Natural killer cell (primary cell): Measurements from ENCODE around the gene SHISA6. TPM values are rescaled to one million over a fixed set of nuclear protein-coding genes. Genes with fewer than 3 reads are reported as not detected.

Source experiments
- ATAC-seq, 3 donors: fragments of 150-1000 bp in 2 of 3; fragments of 200-7000 bp in 1 of 3; cut with Tn5 transposase; 1 replicate in 1 of 3; 2 replicates in 2 of 3; pipeline ENCODE4 v1.10.0; 2021; ENCODE audit warnings: mild to moderate bottlenecking in 2 of 3, moderate library complexity in 2 of 3
- DNase-seq, 2 donors: peaks; one replicate each; pipeline versions ENCODE4 v3.0.0 to v3.0.0-alpha.2; 2013 to 2021; ENCODE audit warnings: mixed read lengths in 1 of 2
- H3K27ac ChIP-seq: one replicate; pipeline ENCODE4 v1.5.1; 2013; ENCODE audit warnings: mild to moderate bottlenecking, low read length
- H3K27me3 ChIP-seq: one replicate; pipeline ENCODE4 v1.6.1; 2013; ENCODE audit warnings: low read length; ENCODE audit not compliant: control insufficient read depth, insufficient read depth
- H3K36me3 ChIP-seq: one replicate; pipeline ENCODE4 v1.6.1; 2013; ENCODE audit warnings: low read length; ENCODE audit not compliant: control insufficient read depth, insufficient read depth
- H3K4me1 ChIP-seq: one replicate; pipeline ENCODE4 v1.6.1; 2013; ENCODE audit warnings: low read length; ENCODE audit not compliant: control insufficient read depth, insufficient read depth
- H3K4me3 ChIP-seq: one replicate; pipeline ENCODE4 v1.5.1; 2013; ENCODE audit warnings: low read length
- H3K9me3 ChIP-seq: one replicate; pipeline ENCODE4 v1.6.1; 2013; ENCODE audit warnings: low read length; ENCODE audit not compliant: control insufficient read depth, insufficient read depth
- H3K27ac Mint-ChIP-seq, 2 donors: one replicate each; pipeline ENCODE4 v1.8.0; 2022; ENCODE audit warnings: mild to moderate bottlenecking in 2 of 2, mixed read lengths in 2 of 2, moderate library complexity in 1 of 2
- H3K27me3 Mint-ChIP-seq, 2 donors: one replicate each; pipeline ENCODE4 v1.8.0; 2022; ENCODE audit warnings: low read depth in 2 of 2, mixed read lengths in 2 of 2
- H3K36me3 Mint-ChIP-seq: one replicate; pipeline ENCODE4 v1.8.0; 2022; ENCODE audit warnings: mixed read lengths
- H3K4me1 Mint-ChIP-seq, 2 donors: one replicate each; pipeline ENCODE4 v1.8.0; 2022; ENCODE audit warnings: mixed read lengths in 2 of 2
- H3K4me3 Mint-ChIP-seq: one replicate; pipeline ENCODE4 v1.8.0; 2022; ENCODE audit warnings: mild to moderate bottlenecking, moderate library complexity, mixed read lengths
- H3K9me3 Mint-ChIP-seq, 2 donors: one replicate each; pipeline ENCODE4 v1.8.0; 2022; ENCODE audit warnings: mixed read lengths in 2 of 2
- CTCF ChIP-seq: fragments of 200-600 bp; IDR thresholded peaks from one replicate; pipeline ENCODE4 v1.8.0; 2022; ENCODE audit warnings: antibody characterized with exemption
- WGBS: methylation state at CpG from one replicate; pipeline ENCODE4 v1.1.7; 2013; ENCODE audit warnings: missing lambda C conversion rate; ENCODE audit not compliant: insufficient coverage; 5-methylcytosine and 5-hydroxymethylcytosine counted together
- intact Hi-C: fragments of 100-400 bp; cut with micrococcal nuclease; formaldehyde crosslinking; loops from one replicate; pipeline ENCODE4 v1.14.2; 2022
- total RNA-seq, 4 donors: library from RNA; stranded (reverse); fragments of 120-200 nt in 1 of 4; gene quantifications; one replicate each; pipeline versions ENCODE4 v1.2.3 to v1.2.4, GENCODE V29; 2013 to 2022

The SHISA6 gene
- total RNA-seq, 3 donors from 2014 or later (not counting 1 experiment from before 2014, with no cell fraction given): not detected

GRCh38 chr17:11267999-11268575, 27.1 kb downstream of the SHISA6 start:
- no peak overlapping the region for H3K27ac ChIP-seq
- H3K9me3 ChIP-seq: peaks cover 17% of the 10 kb centered on the region
- 56% methylated on average over 1 of the region's 1 CpG for WGBS
- H3K27me3 ChIP-seq: no peaks in the 10 kb centered on the region
- Mint-ChIP-seq H3K4me1 (no peaks in the 10 kb centered on the region), H3K36me3 (no peaks in the 10 kb centered on the region), H3K27me3 (peaks cover 0 to 4% of the 10 kb centered on the region in 2 donors), H3K4me3 (no peak overlapping the region), H3K27ac (no peak overlapping the region), H3K9me3 (peaks cover 7 to 9% of the 10 kb centered on the region in 2 donors)
- H3K4me1 ChIP-seq: no peaks in the 10 kb centered on the region
- intact Hi-C loops: no loop called here
- DNase-seq: no peak
- no peaks in the 10 kb centered on the region for H3K36me3 ChIP-seq
- TF ChIP-seq CTCF: no peak
- ATAC-seq: no peak
- H3K4me3 ChIP-seq: no peak overlapping the region

DNA sequence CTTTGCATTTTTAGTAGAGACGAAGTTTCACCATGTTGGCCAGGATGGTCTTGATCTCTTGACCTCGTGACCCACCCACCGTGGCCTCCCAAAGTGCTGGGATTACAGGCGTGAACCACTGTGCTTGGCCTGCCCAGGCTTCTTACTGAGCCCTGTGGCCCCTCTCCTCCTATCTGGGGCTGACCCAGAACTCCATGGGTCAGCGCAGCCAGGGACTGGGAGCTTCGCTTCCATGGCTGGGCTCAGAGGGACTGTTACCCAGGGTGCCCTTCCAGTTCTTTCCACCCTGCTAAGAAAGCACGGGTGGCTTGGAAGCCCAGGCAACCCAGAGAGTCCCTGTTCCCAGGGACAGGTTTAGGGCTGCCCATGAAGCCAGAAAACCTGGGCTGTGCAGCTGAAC, 28.2 kb downstream of the SHISA6 start:
- H3K9me3 ChIP-seq: peaks cover 20% of the 10 kb centered on the region
- H3K27ac Mint-ChIP-seq: no peak overlapping the region
- WGBS: 90% methylated on average over 7 of the region's 7 CpGs
- no peak for DNase-seq
- H3K27me3 ChIP-seq: no peaks in the 10 kb centered on the region
- no peaks in the 10 kb centered on the region for H3K4me1 Mint-ChIP-seq
- no peaks in the 10 kb centered on the region for H3K36me3 ChIP-seq
- ATAC-seq: no peak
- peaks cover 7 to 9% of the 10 kb centered on the region in 2 donors for H3K9me3 Mint-ChIP-seq
- no peak for TF ChIP-seq CTCF
- peaks cover 0 to 4% of the 10 kb centered on the region in 2 donors for H3K27me3 Mint-ChIP-seq
- intact Hi-C loops: no loop called here
- no peak overlapping the region for H3K4me3 ChIP-seq
- H3K36me3 Mint-ChIP-seq: no peaks in the 10 kb centered on the region
- H3K27ac ChIP-seq: no peak overlapping the region
- H3K4me3 Mint-ChIP-seq: no peak overlapping the region
- no peaks in the 10 kb centered on the region for H3K4me1 ChIP-seq

- H3K4me1 Mint-ChIP-seq: no peaks in the 10 kb centered on the region
- ATAC-seq (no peak), DNase-seq (no peak)
- no peak overlapping the region for H3K27ac ChIP-seq
- H3K36me3 Mint-ChIP-seq: no peaks in the 10 kb centered on the region
- peaks cover 5 to 9% of the 10 kb centered on the region in 2 donors for H3K9me3 Mint-ChIP-seq
- no peak overlapping the region for H3K4me3 Mint-ChIP-seq
- 88% methylated on average over 8 of the region's 8 CpGs for WGBS
- peaks cover 0 to 4% of the 10 kb centered on the region in 2 donors for H3K27me3 Mint-ChIP-seq
- no peaks in the 10 kb centered on the region for H3K27me3 ChIP-seq
- H3K9me3 ChIP-seq: peaks cover 20% of the 10 kb centered on the region
- no peak for TF ChIP-seq CTCF
- no peak overlapping the region for H3K4me3 ChIP-seq
- no peak overlapping the region for H3K27ac Mint-ChIP-seq
- no peaks in the 10 kb centered on the region for H3K4me1 ChIP-seq
- intact Hi-C loops: loop anchor here (10.0 kb wide), 1 partner anchor 57 kb away; no protein-coding TSS in a partner anchor
- H3K36me3 ChIP-seq: no peaks in the 10 kb centered on the region
These were observed 31.2 kb downstream of the SHISA6 start for GRCh38 chr17:11272191-11272590.

DNA sequence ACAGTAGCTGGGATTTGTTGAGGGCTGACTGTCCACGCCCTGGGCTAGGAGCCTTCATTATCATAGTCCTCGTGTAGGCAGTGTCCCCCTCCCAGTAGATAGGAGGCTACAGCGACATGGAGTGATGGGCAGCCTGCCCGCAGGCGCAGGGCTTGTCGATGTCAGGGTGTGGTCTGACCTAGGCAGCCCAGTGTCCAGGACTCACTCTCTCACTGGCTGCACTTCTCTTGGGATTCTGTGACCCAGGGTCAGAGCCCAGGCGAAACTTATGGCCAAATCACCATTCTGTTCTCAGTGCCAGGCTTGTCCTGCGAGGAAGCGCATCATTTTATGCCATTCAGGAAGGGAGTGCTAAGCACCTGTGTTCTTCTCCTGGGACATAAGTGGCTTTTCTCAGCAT, 32.6 kb downstream of the SHISA6 start:
- intact Hi-C loops: loop anchor here (10.0 kb wide), 1 partner anchor 59 kb away; no protein-coding TSS in a partner anchor
- no peaks in the 10 kb centered on the region for H3K36me3 ChIP-seq
- no peak overlapping the region for H3K27ac Mint-ChIP-seq
- ATAC-seq: no peak
- 91% methylated on average over 9 of the region's 9 CpGs for WGBS
- H3K9me3 Mint-ChIP-seq: peaks cover 1 to 9% of the 10 kb centered on the region in 2 donors
- H3K27ac ChIP-seq: no peak overlapping the region
- peaks cover 0 to 4% of the 10 kb centered on the region in 2 donors for H3K27me3 Mint-ChIP-seq
- H3K27me3 ChIP-seq: no peaks in the 10 kb centered on the region
- no peak overlapping the region for H3K4me3 Mint-ChIP-seq
- no peaks in the 10 kb centered on the region for H3K4me1 Mint-ChIP-seq
- no peak for DNase-seq
- H3K4me1 ChIP-seq: no peaks in the 10 kb centered on the region
- H3K4me3 ChIP-seq: no peak overlapping the region
- peaks cover 20% of the 10 kb centered on the region for H3K9me3 ChIP-seq
- TF ChIP-seq CTCF: no peak
- no peaks in the 10 kb centered on the region for H3K36me3 Mint-ChIP-seq
